HEK293 (cell line): ENCODE results near the gene SERINC4.

Experiments used
- BCL11B ChIP-seq: fragments of 450-650 bp; formaldehyde crosslinking; IDR thresholded peaks from 2 replicates; pipeline ENCODE4 v1.5.1; 2016; ENCODE audit warnings: low read depth, missing biosample characterization, missing genetic modification characterization
- FEZF1 ChIP-seq: fragments of 450-650 bp; formaldehyde crosslinking; IDR thresholded peaks from 2 replicates; pipeline ENCODE4 v1.5.1; 2016; ENCODE audit warnings: missing biosample characterization, missing genetic modification characterization
- GFI1B ChIP-seq: fragments of 450-650 bp; formaldehyde crosslinking; IDR thresholded peaks from 2 replicates; pipeline ENCODE4 v1.5.1; 2016; ENCODE audit warnings: missing biosample characterization, missing genetic modification characterization
- GLI4 ChIP-seq: fragments of 450-650 bp; formaldehyde crosslinking; IDR thresholded peaks from 2 replicates; pipeline ENCODE4 v1.5.1; 2016; ENCODE audit warnings: missing biosample characterization, missing genetic modification characterization
- KLF10 ChIP-seq: fragments of 450-650 bp; IDR thresholded peaks from 2 replicates; pipeline ENCODE4 v1.5.1; 2018; ENCODE audit warnings: missing biosample characterization, mild to moderate bottlenecking, missing genetic modification characterization
- MYNN ChIP-seq: fragments of 450-650 bp; formaldehyde crosslinking; IDR thresholded peaks from 2 replicates; pipeline ENCODE4 v1.5.1; 2016; ENCODE audit warnings: missing biosample characterization, missing genetic modification characterization, borderline replicate concordance
- SETDB1 ChIP-seq: IDR thresholded peaks from one replicate; pipeline ENCODE4 v1.6.1; 2017; ENCODE audit warnings: mild to moderate bottlenecking, low read length, moderate library complexity, mixed read lengths; ENCODE audit not compliant: insufficient read length
- WT1 ChIP-seq: fragments of 450-650 bp; formaldehyde crosslinking; IDR thresholded peaks from 2 replicates; pipeline ENCODE4 v1.5.1; 2016; ENCODE audit warnings: missing biosample characterization, missing genetic modification characterization
- YY1 ChIP-seq: fragments of 450-650 bp; formaldehyde crosslinking; IDR thresholded peaks from 2 replicates; pipeline ENCODE4 v1.5.1; 2018; ENCODE audit warnings: missing biosample characterization, missing genetic modification characterization
- YY2 ChIP-seq: fragments of 450-650 bp; formaldehyde crosslinking; IDR thresholded peaks from 2 replicates; pipeline ENCODE4 v1.5.1; 2016; ENCODE audit warnings: missing biosample characterization, missing genetic modification characterization
- ZBTB17 ChIP-seq: fragments of 450-650 bp; formaldehyde crosslinking; IDR thresholded peaks from 2 replicates; pipeline ENCODE4 v1.5.1; 2016; ENCODE audit warnings: missing biosample characterization, missing genetic modification characterization
- ZBTB21 ChIP-seq: fragments of 450-650 bp; formaldehyde crosslinking; IDR thresholded peaks from 2 replicates; pipeline ENCODE4 v1.5.1; 2017; ENCODE audit warnings: missing biosample characterization, missing genetic modification characterization
- ZNF138 ChIP-seq: fragments of 450-650 bp; formaldehyde crosslinking; IDR thresholded peaks from 2 replicates; pipeline ENCODE4 v1.5.1; 2016; ENCODE audit warnings: missing biosample characterization, missing genetic modification characterization, borderline replicate concordance
- ZNF19 ChIP-seq: fragments of 450-650 bp; formaldehyde crosslinking; IDR thresholded peaks from 2 replicates; pipeline ENCODE4; 2016; ENCODE audit warnings: missing biosample characterization, missing genetic modification characterization, low read depth
- ZNF202 ChIP-seq: fragments of 450-650 bp; formaldehyde crosslinking; IDR thresholded peaks from 2 replicates; pipeline ENCODE4 v1.5.1; 2016; ENCODE audit warnings: missing biosample characterization, missing genetic modification characterization, borderline replicate concordance
- ZNF354C ChIP-seq: fragments of 450-650 bp; formaldehyde crosslinking; IDR thresholded peaks from 2 replicates; pipeline ENCODE4 v1.5.1; 2016; ENCODE audit warnings: missing biosample characterization, missing genetic modification characterization, low read depth, borderline replicate concordance
- ZNF48 ChIP-seq: fragments of 450-650 bp; formaldehyde crosslinking; IDR thresholded peaks from 2 replicates; pipeline ENCODE4 v1.5.1; 2016; ENCODE audit warnings: missing biosample characterization, missing genetic modification characterization
- ZNF558 ChIP-seq: fragments of 450-650 bp; formaldehyde crosslinking; IDR thresholded peaks from 2 replicates; pipeline ENCODE4 v1.5.1; 2016; ENCODE audit warnings: missing biosample characterization, missing genetic modification characterization
- ZNF621 ChIP-seq: fragments of 450-650 bp; formaldehyde crosslinking; IDR thresholded peaks from 2 replicates; pipeline ENCODE4 v1.5.1; 2017; ENCODE audit warnings: missing biosample characterization, missing genetic modification characterization
- ZNF624 ChIP-seq: fragments of 450-650 bp; formaldehyde crosslinking; IDR thresholded peaks from 2 replicates; pipeline ENCODE4 v1.5.1; 2017; ENCODE audit warnings: missing biosample characterization, missing genetic modification characterization
- ZNF629 ChIP-seq: fragments of 450-650 bp; formaldehyde crosslinking; IDR thresholded peaks from 2 replicates; pipeline ENCODE4 v1.5.1; 2017; ENCODE audit warnings: missing biosample characterization, missing genetic modification characterization
- ZNF654 ChIP-seq: fragments of 450-650 bp; formaldehyde crosslinking; IDR thresholded peaks from 2 replicates; pipeline ENCODE4 v1.5.1; 2016; ENCODE audit warnings: low read depth, missing biosample characterization, missing genetic modification characterization
- ZNF677 ChIP-seq: fragments of 450-650 bp; IDR thresholded peaks from 2 replicates; pipeline ENCODE4 v1.5.0; 2018; ENCODE audit warnings: missing biosample characterization, mild to moderate bottlenecking, missing genetic modification characterization, moderate library complexity
- ZNF76 ChIP-seq: fragments of 450-650 bp; formaldehyde crosslinking; IDR thresholded peaks from 2 replicates; pipeline ENCODE4; 2016; ENCODE audit warnings: low read depth, missing biosample characterization, missing genetic modification characterization, borderline replicate concordance
- TF ChIP-seq, protein P1 (sequence below): fragments of 450-650 bp; formaldehyde crosslinking; IDR thresholded peaks from 2 replicates; pipeline ENCODE4 v1.5.1; 2016; ENCODE audit warnings: missing biosample characterization, missing genetic modification characterization
- TF ChIP-seq, protein P2 (sequence below): fragments of 450-650 bp; formaldehyde crosslinking; IDR thresholded peaks from 2 replicates; pipeline ENCODE4 v1.5.1; 2016; ENCODE audit warnings: missing biosample characterization, missing genetic modification characterization
- TF ChIP-seq, protein P3 (sequence below): fragments of 450-650 bp; formaldehyde crosslinking; IDR thresholded peaks from 2 replicates; pipeline ENCODE4 v1.5.1; 2016; ENCODE audit warnings: missing biosample characterization, missing genetic modification characterization
- TF ChIP-seq, protein P4 (sequence below): fragments of 450-650 bp; IDR thresholded peaks from 2 replicates; pipeline ENCODE4 v1.5.1; 2018; ENCODE audit warnings: missing biosample characterization, mild to moderate bottlenecking, missing genetic modification characterization
- TF ChIP-seq, protein P5 (sequence below): fragments of 450-650 bp; formaldehyde crosslinking; IDR thresholded peaks from 2 replicates; pipeline ENCODE4 v1.5.1; 2016; ENCODE audit warnings: missing biosample characterization, missing genetic modification characterization
- TF ChIP-seq, protein P6 (sequence below): fragments of 450-650 bp; formaldehyde crosslinking; optimal IDR thresholded peaks from 2 replicates; pipeline ENCODE3; 2016; ENCODE audit warnings: missing biosample characterization, mild to moderate bottlenecking, missing genetic modification characterization

SERINC4 gene

DNA sequence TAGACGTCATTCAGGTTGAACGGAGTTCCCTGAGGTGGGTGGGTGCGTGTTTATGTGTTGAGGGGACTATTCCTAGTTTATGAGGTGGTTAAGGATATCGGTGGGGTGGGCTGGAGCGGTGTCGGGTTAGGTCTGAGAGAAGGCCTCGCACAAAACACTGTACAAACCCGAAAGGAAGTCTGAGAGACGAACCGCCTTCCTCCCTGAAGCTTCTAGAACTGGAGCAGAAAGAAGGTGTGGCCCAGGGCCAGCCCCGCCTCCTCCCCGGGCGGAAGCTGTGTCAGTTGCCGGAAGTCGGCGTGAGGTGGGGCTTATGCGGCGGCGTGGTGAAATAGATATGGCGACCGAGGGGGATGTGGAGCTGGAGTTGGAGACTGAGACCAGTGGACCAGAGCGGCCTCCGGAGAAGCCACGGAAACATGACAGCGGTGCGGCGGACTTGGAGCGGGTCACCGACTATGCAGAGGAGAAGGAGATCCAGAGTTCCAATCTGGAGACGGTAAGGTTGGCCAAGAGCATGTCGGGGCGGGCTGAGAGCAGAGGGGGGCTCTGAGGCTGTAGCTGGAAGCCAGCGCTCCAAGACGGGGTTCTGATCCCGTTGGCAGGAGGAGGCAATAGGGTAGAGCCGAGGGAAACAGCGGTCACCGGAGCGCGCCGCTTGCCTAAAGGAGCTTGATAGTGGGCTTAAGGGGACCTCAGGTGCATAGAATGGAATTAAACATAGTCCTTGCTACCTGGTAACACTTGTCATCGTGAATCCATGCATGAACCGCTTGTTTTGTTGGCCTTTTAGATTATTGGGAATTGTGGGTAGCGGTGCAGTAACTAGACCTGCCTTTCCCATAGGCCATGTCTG is 494 bp upstream of the SERINC4 start, which contains the start of gene HYPK (continued):
- no peak for TF ChIP-seq ZNF19 (tag by site-specific recombination)
- TF ChIP-seq MYNN (tag by site-specific recombination): no peak
- TF ChIP-seq ZNF48 (tag by site-specific recombination): no peak
- no peak; the same call in 1 of the 2 replicates for TF ChIP-seq WT1
- no peak for TF ChIP-seq FEZF1 (tag by site-specific recombination)
- no peak for TF ChIP-seq ZNF138 (tag by site-specific recombination)
- TF ChIP-seq ZBTB17 (tag by site-specific recombination): peak; percentile 62
- no peak for TF ChIP-seq ZNF202 (tag by site-specific recombination)
- TF ChIP-seq ZNF624 (tag by site-specific recombination): no peak
- TF ChIP-seq GLI4 (tag by site-specific recombination): no peak
- TF ChIP-seq, protein P1, sequence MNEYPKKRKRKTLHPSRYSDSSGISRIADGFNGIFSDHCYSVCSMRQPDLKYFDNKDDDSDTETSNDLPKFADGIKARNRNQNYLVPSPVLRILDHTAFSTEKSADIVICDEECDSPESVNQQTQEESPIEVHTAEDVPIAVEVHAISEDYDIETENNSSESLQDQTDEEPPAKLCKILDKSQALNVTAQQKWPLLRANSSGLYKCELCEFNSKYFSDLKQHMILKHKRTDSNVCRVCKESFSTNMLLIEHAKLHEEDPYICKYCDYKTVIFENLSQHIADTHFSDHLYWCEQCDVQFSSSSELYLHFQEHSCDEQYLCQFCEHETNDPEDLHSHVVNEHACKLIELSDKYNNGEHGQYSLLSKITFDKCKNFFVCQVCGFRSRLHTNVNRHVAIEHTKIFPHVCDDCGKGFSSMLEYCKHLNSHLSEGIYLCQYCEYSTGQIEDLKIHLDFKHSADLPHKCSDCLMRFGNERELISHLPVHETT (tag by site-specific recombination): peak; percentile 53; the same call in 1 of the 2 replicates
- peak; percentile 74 for TF ChIP-seq ZNF629 (tag by site-specific recombination)
- no peak for TF ChIP-seq BCL11B (tag by site-specific recombination)
- TF ChIP-seq ZNF621 (tag by site-specific recombination): no peak
- TF ChIP-seq, protein P2, sequence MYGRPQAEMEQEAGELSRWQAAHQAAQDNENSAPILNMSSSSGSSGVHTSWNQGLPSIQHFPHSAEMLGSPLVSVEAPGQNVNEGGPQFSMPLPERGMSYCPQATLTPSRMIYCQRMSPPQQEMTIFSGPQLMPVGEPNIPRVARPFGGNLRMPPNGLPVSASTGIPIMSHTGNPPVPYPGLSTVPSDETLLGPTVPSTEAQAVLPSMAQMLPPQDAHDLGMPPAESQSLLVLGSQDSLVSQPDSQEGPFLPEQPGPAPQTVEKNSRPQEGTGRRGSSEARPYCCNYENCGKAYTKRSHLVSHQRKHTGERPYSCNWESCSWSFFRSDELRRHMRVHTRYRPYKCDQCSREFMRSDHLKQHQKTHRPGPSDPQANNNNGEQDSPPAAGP (tag by site-specific recombination): 0 out of 2 replicates have a peak, but pooled peaks have one; percentile 44
- TF ChIP-seq, protein P3, sequence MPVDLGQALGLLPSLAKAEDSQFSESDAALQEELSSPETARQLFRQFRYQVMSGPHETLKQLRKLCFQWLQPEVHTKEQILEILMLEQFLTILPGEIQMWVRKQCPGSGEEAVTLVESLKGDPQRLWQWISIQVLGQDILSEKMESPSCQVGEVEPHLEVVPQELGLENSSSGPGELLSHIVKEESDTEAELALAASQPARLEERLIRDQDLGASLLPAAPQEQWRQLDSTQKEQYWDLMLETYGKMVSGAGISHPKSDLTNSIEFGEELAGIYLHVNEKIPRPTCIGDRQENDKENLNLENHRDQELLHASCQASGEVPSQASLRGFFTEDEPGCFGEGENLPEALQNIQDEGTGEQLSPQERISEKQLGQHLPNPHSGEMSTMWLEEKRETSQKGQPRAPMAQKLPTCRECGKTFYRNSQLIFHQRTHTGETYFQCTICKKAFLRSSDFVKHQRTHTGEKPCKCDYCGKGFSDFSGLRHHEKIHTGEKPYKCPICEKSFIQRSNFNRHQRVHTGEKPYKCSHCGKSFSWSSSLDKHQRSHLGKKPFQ (tag by site-specific recombination): no peak
- no peak; the same call in 1 of the 2 replicates for TF ChIP-seq ZBTB21 (tag by site-specific recombination)
- TF ChIP-seq, protein P4, sequence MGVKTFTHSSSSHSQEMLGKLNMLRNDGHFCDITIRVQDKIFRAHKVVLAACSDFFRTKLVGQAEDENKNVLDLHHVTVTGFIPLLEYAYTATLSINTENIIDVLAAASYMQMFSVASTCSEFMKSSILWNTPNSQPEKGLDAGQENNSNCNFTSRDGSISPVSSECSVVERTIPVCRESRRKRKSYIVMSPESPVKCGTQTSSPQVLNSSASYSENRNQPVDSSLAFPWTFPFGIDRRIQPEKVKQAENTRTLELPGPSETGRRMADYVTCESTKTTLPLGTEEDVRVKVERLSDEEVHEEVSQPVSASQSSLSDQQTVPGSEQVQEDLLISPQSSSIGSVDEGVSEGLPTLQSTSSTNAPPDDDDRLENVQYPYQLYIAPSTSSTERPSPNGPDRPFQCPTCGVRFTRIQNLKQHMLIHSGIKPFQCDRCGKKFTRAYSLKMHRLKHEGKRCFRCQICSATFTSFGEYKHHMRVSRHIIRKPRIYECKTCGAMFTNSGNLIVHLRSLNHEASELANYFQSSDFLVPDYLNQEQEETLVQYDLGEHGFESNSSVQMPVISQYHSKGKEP (tag by site-specific recombination): no peak
- peak; percentile 90 for TF ChIP-seq ZNF76 (tag by site-specific recombination)
- TF ChIP-seq, protein P5, sequence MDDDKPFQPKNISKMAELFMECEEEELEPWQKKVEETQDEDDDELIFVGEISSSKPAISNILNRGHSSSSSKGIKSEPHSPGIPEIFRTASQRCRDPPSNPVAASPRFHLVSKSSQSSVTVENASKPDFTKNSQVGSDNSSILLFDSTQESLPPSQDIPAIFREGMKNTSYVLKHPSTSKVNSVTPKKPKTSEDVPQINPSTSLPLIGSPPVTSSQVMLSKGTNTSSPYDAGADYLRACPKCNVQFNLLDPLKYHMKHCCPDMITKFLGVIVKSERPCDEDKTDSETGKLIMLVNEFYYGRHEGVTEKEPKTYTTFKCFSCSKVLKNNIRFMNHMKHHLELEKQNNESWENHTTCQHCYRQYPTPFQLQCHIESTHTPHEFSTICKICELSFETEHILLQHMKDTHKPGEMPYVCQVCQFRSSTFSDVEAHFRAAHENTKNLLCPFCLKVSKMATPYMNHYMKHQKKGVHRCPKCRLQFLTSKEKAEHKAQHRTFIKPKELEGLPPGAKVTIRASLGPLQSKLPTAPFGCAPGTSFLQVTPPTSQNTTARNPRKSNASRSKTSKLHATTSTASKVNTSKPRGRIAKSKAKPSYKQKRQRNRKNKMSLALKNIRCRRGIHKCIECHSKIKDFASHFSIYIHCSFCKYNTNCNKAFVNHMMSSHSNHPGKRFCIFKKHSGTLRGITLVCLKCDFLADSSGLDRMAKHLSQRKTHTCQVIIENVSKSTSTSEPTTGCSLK: no peak
- TF ChIP-seq ZNF354C (tag by site-specific recombination): no peak
- TF ChIP-seq YY1 (tag by site-specific recombination): peak; percentile 66; the same call in 1 of the 2 replicates
- no peak for TF ChIP-seq KLF10
- TF ChIP-seq ZNF654 (tag by site-specific recombination): no peak
- TF ChIP-seq ZNF558 (tag by site-specific recombination): no peak
- TF ChIP-seq GFI1B (tag by site-specific recombination): no peak
- peak; percentile 75 for TF ChIP-seq YY2
- TF ChIP-seq ZNF677: no peak
- TF ChIP-seq SETDB1: no peak
- TF ChIP-seq, protein P6, sequence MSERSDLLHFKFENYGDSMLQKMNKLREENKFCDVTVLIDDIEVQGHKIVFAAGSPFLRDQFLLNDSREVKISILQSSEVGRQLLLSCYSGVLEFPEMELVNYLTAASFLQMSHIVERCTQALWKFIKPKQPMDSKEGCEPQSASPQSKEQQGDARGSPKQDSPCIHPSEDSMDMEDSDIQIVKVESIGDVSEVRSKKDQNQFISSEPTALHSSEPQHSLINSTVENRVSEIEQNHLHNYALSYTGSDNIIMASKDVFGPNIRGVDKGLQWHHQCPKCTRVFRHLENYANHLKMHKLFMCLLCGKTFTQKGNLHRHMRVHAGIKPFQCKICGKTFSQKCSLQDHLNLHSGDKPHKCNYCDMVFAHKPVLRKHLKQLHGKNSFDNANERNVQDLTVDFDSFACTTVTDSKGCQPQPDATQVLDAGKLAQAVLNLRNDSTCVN: no peak
